Activated CD8-positive, alpha-beta memory T cell treated with anti-CD3 and anti-CD28 coated beads for 36 hours (primary cell): Measurements from ENCODE around the gene HNRNPF. TPM values are rescaled to one million over a fixed set of nuclear protein-coding genes. Genes with fewer than 3 reads are reported as not detected.
"Not testable (repeated sequence)": the region's sequence is repeated elsewhere in the genome, so short reads cannot be mapped to it uniquely, and the experiment has no call there.

Experiments used
- CTCF ChIA-PET: fragments of 350-600 bp; sonication (Branson Sonifier 250); formaldehyde crosslinking; loops from one replicate; lab custom pipeline; 2021; ENCODE audit warnings: antibody characterized with exemption; lab: Charles Lee
- POLR2A ChIA-PET: fragments of 350-600 bp; sonication (Branson Sonifier 250); formaldehyde crosslinking; loops from one replicate; lab custom pipeline; 2021; ENCODE audit warnings: antibody characterized with exemption; lab: Charles Lee
- total RNA-seq, 2 experiments: library from RNA; stranded (reverse); gene quantifications; one replicate each; pipeline ENCODE4 v1.2.3, GENCODE V29; 2021

HNRNPF gene
- total RNA-seq, 2 experiments from 2014 or later = 544 to 554 TPM

DNA sequence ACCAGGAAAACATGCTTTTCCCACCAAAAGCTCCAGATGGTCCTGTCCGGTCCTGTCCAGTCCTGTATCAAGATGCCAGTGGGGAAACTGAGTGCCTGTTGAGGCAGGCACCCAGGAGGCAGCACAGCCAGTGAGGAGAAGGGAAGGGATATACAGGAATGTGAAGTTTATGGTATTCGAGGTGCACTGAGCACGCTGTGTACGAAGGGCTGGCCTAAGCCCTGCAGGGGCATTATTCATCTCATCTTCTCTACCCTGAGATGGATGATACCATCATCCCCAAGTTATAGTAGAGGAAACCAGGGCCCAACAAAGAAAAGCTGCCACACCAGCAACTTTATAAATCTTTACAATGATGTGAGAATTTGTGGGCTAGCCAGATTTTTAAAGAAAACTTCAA, 61.0 kb downstream of the HNRNPF start:
- ChIA-PET POLR2A (interaction anchor here (0.6 kb wide), 1 partner anchor 15 kb away, joined by 3 read pairs; no protein-coding TSS in a partner anchor), CTCF (interaction anchor here (0.7 to 4.2 kb wide), 14 partner anchors 9 to 146 kb away, joined by 3 to 35 read pairs (median 4); no protein-coding TSS in a partner anchor)

GRCh38 chr10:43344051-43344450, 64.9 kb downstream of the HNRNPF start:
- ChIA-PET POLR2A (no interaction called here), CTCF (interaction anchor here (1.5 kb wide), 1 partner anchor 51 kb away, joined by 3 read pairs; no protein-coding TSS in a partner anchor)

DNA sequence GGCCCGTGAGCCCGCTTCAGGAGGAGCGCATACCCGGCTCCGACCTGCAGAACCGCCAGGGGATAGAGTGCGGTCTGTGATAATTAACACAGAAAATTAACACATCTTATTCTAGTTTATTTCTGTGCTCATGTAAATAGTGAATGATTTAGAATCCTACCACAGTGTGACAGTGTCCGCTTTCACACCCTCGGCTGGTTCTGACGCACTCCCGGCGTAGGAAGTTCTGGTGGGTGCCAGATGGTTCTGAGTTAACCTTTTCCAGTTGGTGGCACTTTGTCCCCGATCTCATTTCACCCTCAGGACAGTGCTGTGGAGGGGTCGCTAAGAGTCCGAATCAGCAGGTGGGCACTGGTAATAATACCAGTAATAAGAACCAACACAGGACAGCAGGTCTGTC, 65.9 kb downstream of the HNRNPF start:
- POLR2A ChIA-PET = no interaction called here
- CTCF ChIA-PET = interaction anchor here (0.6 kb wide), 1 partner anchor 20 kb away, joined by 3 read pairs; no protein-coding TSS in a partner anchor

DNA sequence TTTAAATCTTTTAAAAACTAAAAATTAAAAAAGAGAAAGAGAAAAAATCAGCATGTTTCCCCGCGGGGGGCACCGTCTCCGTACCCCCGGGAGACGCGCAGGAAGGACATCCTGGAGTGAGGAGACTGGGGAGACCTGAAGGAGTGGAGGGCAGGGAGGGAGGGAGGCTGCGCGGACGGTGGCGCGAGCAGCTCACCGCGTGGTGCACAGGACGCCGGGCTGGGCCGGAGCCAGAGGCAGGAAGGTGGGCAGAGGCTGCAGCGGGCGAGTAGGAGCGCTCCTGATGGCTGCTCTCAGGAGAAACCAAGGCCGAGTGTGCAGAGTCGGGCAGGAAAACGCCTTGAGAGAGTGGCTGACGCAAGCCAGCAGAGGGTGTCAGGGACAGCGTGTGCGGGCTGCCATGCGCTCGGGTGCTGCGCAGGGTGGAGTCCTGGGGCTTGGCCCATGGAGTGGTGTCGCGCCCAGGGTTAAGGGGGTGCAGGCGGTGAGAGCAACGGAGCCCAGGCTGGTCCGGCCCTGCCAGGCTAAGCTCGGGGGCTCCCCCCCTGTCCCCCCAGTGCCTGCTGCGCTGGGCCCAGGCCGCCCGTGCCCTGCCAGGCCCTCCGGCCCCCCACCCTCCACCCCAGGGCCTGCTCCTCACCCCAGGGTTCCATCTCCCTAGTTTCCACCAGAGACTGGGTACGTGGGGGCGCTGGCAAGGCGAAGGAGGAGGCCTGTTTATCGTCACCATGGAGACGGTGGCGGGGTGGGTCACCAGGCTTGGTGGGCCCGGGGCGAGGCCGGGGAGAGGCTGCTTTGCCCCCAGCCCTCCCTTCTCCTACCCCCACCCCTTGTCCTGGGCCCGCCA, 66.5 kb downstream of the HNRNPF start:
- POLR2A ChIA-PET = no interaction called here

DNA sequence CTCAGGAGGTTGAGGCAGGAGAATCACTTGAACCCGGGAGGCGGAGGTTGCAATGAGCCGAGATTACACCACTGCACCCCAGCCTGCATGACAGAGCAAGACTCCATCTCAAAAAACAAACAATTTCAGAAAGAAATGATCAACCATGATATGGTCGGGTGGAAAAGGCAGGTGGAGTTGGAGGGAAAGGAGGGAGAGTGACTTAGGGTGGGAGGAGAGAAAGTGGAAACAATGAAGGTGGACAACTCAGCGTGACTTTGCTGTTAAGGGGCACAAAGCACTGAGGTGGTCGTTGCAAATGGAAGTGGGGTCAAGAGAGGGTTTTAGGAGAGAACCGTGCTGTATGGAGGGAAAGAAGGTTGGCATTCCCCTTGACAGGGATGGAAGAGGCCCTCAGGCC, 67.5 kb downstream of the HNRNPF start:
- ChIA-PET CTCF (no interaction called here), POLR2A (no interaction called here)

More for the DNA sequence above, 66.5 kb downstream of the HNRNPF start:
- CTCF ChIA-PET = no interaction called here

GRCh38 chr10:43340619-43341018, 68.4 kb downstream of the HNRNPF start:
- ChIA-PET CTCF (no interaction called here), POLR2A (no interaction called here)

GRCh38 chr10:43340101-43340500, 68.9 kb downstream of the HNRNPF start:
- CTCF ChIA-PET = no interaction called here
- POLR2A ChIA-PET = no interaction called here

GRCh38 chr10:43339136-43339535, 69.8 kb downstream of the HNRNPF start:
- CTCF ChIA-PET = interaction anchor here (1.0 to 1.6 kb wide), 2 partner anchors 9 to 46 kb away, joined by 4 read pairs; no protein-coding TSS in a partner anchor
- POLR2A ChIA-PET = no interaction called here

GRCh38 chr10:43338117-43338516, 70.9 kb downstream of the HNRNPF start:
- POLR2A ChIA-PET = no interaction called here
- CTCF ChIA-PET = interaction anchor here (1.0 to 1.6 kb wide), 2 partner anchors 10 to 45 kb away, joined by 4 read pairs; no protein-coding TSS in a partner anchor

- POLR2A ChIA-PET = not testable (repeated sequence)
- CTCF ChIA-PET = interaction anchor here (1.0 kb wide), 1 partner anchor 11 kb away, joined by 3 read pairs; no protein-coding TSS in a partner anchor
These were observed 71.5 kb downstream of the HNRNPF start for GRCh38 chr10:43337536-43337935.

DNA sequence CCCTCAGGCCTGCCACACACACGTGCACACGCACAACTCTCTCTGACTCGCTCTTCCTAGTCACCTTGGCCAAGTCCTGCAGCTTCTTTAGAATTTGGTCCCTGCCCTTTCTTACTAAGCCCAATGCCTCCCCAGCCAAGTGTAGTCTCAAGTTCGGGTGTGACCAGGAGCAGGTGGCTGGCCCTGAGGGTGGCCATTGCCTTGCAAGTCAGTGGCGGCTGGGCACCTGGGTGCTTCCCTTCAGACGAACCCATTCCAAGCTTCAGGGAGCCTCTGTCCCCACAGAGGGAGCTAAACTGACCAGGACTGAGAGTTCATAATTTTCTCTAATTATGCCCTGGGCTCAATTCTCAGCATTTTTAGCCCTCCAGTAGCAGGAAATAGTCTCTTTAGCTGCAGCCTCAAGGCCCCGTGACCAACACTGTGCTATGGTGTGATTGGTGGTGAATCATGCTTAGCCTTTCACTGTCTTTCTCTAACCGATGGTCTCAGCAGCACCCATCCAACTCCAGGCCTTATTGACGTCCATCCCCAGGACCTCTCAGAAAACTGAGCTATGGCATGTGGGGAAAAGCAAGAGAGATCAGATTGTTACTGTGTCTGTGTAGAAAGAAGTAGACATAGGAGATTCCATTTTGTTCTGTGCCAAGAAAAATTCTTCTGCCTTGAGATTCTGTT, 72.2 kb downstream of the HNRNPF start:
- CTCF ChIA-PET = interaction anchor here (1.0 kb wide), 1 partner anchor 12 kb away, joined by 3 read pairs; no protein-coding TSS in a partner anchor
- POLR2A ChIA-PET = no interaction called here

DNA sequence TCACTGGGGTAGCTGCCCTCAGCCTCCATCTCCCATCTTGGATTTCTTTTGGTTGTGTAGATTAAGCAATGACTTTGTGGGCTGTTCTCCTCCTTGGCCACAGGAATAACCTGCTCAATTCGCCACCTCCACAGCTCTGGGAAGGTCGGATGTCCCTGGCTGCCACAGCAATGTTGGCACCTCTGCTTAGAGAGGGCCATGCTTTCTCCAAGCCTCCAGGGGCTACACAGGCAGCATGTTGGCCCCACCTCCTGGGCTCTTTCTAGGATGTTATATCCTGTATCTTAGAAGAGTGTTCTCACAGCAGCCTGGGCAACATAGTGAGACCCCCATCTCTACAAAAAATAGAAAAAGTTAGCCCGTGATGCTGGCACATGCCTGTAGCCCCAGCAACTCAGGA, 72.9 kb downstream of the HNRNPF start:
- ChIA-PET POLR2A (no interaction called here), CTCF (no interaction called here)

Other genes starting within 250 kb of the HNRNPF start
- gene RASGEF1A, start 142.1 kb downstream of the HNRNPF start, total RNA-seq = 1 to 10 TPM; 1.8 to 2.6 TPM
- gene FXYD4, start 37.5 kb downstream of the HNRNPF start, total RNA-seq = not detected
- gene ZNF487, start 27.9 kb upstream of the HNRNPF start, total RNA-seq = 1 to 10 TPM; 1.8 to 2.5 TPM
- 1 to 10 TPM in 1 of 2 experiments, under 1 TPM in 1; 0.90 to 1.5 TPM for gene ZNF239, start 165.4 kb upstream of the HNRNPF start, total RNA-seq
- gene ZNF485, start 197.3 kb upstream of the HNRNPF start, total RNA-seq = 1 to 10 TPM; 6.5 to 7.1 TPM
- 10 to 100 TPM; 12.7 to 13.7 TPM for gene ZNF32, start 239.7 kb upstream of the HNRNPF start, total RNA-seq